K562 treated with DMSO at 1 percent for 4 hours (cell line): ENCODE results near the gene KIAA0513. TPM values are rescaled to one million over a fixed set of nuclear protein-coding genes. Genes with fewer than 3 reads are reported as not detected.

Experiments
- total RNA-seq: library from RNA; unstranded; fragments of 300-600 nt; gene quantifications from 2 replicates; pipeline ENCODE4 v1.2.3, GENCODE V29; 2022; ENCODE audit not compliant: insufficient read depth

Gene KIAA0513, protein sequence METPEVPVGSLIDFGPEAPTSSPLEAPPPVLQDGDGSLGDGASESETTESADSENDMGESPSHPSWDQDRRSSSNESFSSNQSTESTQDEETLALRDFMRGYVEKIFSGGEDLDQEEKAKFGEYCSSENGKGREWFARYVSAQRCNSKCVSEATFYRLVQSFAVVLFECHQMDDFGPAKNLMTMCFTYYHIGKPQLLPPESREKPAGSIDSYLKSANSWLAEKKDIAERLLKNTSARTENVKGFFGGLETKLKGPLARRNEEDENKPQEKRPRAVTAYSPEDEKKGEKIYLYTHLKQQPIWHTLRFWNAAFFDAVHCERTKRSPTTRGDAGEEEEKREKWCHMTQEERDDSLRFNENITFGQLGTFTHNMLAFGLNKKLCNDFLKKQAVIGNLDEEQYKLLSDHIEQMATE
- 20.7 and 20.9 TPM in 2 replicates for total RNA-seq

DNA sequence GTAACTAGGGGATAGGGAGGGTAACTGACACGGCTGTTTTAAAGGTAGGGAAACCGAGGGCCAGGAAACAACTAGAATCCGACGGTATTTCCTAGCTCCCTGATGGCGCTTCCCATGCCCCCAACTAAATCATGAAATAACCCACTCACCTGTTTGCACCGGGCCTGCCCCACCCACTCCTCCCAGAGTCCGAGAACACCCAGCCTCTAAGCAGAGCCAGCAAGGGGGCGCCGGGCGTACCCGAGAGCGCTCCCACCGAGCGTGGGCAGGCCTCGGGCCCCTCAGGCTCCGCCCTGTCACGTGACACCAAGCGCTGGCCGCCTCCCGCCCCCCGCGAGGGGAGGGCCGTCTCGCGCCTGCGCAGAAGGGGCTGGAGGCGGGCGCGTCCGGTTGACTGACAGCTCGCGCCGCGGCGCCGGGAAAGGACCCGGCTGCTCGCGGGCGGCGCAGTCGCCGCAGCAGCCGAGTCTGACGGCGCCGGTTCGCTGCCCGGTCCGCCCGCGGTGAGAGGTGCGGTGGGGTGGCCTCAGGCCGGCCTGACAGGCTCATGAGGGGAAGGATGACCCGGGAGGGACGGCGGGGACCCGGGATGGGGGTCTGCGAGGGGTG is at the start of gene KIAA0513:
Gene KIAA0513 (plus strand): TSS at position 447 of the 609 bp plus-strand sequence. CDS start 39,277 bp downstream, outside the sequence.

DNA sequence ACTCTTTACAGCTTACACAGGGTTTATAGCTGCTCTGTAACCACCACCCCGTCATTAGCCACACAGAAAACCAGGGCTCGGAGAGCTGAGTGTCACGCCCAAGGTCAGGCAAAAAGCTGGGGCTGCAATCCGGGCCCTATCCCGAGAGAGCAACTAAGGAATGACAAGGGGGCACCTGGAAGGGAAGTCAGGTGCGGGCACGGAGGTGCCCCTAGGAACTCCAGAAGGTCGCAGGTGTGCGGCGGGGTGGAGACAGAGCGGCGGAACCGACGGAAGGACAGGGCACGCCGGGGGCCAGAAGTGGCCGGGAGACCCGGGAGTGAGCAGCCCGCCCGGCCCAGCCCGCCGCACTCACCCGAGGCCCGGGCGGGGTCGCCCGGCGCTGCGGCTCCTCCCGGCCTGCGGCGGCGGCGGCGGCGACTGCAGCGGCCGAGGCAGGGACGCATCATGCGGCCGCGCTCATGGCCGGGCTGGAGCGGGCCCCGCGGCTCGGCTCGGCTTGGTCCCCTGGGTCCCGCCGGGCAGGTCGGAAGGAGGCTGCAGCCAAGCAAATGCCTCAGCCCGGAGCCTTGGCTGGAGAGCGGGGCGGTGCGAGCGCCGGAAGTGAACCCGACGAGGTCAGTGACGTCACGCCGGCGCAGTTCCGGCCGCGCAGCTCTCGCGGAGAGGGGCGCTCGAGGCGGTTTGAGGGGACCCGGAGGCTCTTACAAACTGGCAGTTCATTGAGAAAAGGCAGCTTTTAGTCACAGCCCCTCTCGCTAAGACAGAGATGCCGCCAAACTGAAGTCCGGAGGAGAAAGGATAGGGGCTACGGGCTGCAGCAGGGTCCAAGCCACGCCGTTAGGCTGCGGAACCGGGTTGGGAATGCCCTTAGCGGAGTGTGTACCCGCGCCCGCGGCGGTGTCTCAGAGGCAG is 16.4 kb upstream of the KIAA0513 start, which contains the start of gene ZDHHC7:
Gene ZDHHC7 (minus strand): TSS at position 605 of the 915 bp plus-strand sequence. CDS start 20,917 bp downstream, outside the sequence.

GRCh38 chr16:85112364-85112763 is 84.8 kb downstream of the KIAA0513 start, which contains the start of gene CIBAR2:
Gene CIBAR2, minus strand, starts transcription at chr16:85112472. Its CDS starts 120 bp downstream, at chr16:85112352.

Other genes with a start within 250 kb of the KIAA0513 start
- gene CRISPLD2, start 207.8 kb upstream of the KIAA0513 start, total RNA-seq, result 0.40 TPM in 1 of 2 replicates, not detected in the other
- 41.8 and 56.7 TPM in 2 replicates for gene ZDHHC7, start 16.3 kb upstream of the KIAA0513 start, total RNA-seq
- not detected in 2 replicates for gene CIBAR2, start 84.7 kb downstream of the KIAA0513 start, total RNA-seq